Keratinocyte (primary cell): Measurements from ENCODE around the gene WNT6.

Source experiments
- EZH2 ChIP-seq: IDR thresholded peaks from one replicate; pipeline ENCODE4 v1.6.1; 2012; ENCODE audit warnings: inconsistent platforms, mild to moderate bottlenecking, low read length, moderate library complexity
- TF ChIP-seq, protein P1 (sequence below), 3 experiments: IDR thresholded peaks in 1 of 3; conservative IDR thresholded peaks in 1 of 3; optimal IDR thresholded peaks in 1 of 3; 2 replicates in 2 of 3; 3 replicates in 1 of 3; pipeline versions ENCODE3 to v1.5.1; 2011; ENCODE audit warnings: low read length in 3 of 3, mild to moderate bottlenecking in 3 of 3, moderate library complexity in 2 of 3, control low read depth in 1 of 3, inconsistent platforms in 1 of 3; ENCODE audit not compliant: insufficient read depth in 2 of 3; ENCODE audit errors: extremely low read depth in 1 of 3

GRCh38 chr2:218830526-218831306, 28.9 kb upstream of the WNT6 start:
- TF ChIP-seq, protein P1, sequence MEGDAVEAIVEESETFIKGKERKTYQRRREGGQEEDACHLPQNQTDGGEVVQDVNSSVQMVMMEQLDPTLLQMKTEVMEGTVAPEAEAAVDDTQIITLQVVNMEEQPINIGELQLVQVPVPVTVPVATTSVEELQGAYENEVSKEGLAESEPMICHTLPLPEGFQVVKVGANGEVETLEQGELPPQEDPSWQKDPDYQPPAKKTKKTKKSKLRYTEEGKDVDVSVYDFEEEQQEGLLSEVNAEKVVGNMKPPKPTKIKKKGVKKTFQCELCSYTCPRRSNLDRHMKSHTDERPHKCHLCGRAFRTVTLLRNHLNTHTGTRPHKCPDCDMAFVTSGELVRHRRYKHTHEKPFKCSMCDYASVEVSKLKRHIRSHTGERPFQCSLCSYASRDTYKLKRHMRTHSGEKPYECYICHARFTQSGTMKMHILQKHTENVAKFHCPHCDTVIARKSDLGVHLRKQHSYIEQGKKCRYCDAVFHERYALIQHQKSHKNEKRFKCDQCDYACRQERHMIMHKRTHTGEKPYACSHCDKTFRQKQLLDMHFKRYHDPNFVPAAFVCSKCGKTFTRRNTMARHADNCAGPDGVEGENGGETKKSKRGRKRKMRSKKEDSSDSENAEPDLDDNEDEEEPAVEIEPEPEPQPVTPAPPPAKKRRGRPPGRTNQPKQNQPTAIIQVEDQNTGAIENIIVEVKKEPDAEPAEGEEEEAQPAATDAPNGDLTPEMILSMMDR (optimal IDR thresholded peaks at IDR 0.05 in 1 of 3, IDR thresholded peaks at IDR 0.05 in 1 of 3, conservative IDR thresholded peaks at IDR 0.05 in 1 of 3; ENCODE audit: extremely low read depth in 1 of 3, insufficient read depth in 2 of 3, low read length in 3 of 3) = no peak
- TF ChIP-seq EZH2 = no peak
